ENCODE measurements around the gene PROSER2. TPM values are rescaled to one million over a fixed set of nuclear protein-coding genes. Genes with fewer than 3 reads are reported as not detected.

The PROSER2 gene
- total RNA-seq, 2 donors from 2014 or later, result 29.3 to 58.3 TPM

DNA sequence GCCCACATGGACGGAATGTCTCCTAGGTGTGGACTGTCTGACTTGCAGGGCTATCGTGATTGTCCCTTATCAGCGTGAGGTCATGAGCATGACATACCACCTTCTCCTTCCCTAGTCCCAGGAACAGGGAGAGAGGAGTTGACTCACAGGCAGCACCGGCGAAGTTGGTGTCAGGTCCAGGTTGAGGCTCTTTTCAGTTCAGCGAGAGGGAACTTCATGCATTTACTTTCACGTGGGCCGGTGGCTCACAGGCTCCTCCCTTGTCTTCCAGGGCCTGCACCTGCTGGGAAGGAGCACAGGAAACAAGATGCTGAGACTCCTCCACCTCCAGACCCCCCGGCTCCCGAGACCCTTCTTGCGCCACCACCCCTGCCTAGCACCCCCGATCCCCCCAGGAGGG lies 46.1 kb downstream of the PROSER2 start:
- intact Hi-C loops (cut with DNase I), result no loop called here
- ATAC-seq, result no peak
- Histone ChIP-seq H3K27ac (no peak overlapping the region), H3K9me3 (no peaks in the 10 kb centered on the region), H3K36me3 (replicated peaks in 1 of 2; ENCODE audit: insufficient read depth in 1 of 2, low read depth in 2 of 2) (peaks cover 0 to 2% of the 10 kb centered on the region in 2 donors), H3K4me3 (no peak overlapping the region), H3K27me3 (no peaks in the 10 kb centered on the region), H3K4me1 (peaks cover 2% of the 10 kb centered on the region)
- TF ChIP-seq, protein P1, sequence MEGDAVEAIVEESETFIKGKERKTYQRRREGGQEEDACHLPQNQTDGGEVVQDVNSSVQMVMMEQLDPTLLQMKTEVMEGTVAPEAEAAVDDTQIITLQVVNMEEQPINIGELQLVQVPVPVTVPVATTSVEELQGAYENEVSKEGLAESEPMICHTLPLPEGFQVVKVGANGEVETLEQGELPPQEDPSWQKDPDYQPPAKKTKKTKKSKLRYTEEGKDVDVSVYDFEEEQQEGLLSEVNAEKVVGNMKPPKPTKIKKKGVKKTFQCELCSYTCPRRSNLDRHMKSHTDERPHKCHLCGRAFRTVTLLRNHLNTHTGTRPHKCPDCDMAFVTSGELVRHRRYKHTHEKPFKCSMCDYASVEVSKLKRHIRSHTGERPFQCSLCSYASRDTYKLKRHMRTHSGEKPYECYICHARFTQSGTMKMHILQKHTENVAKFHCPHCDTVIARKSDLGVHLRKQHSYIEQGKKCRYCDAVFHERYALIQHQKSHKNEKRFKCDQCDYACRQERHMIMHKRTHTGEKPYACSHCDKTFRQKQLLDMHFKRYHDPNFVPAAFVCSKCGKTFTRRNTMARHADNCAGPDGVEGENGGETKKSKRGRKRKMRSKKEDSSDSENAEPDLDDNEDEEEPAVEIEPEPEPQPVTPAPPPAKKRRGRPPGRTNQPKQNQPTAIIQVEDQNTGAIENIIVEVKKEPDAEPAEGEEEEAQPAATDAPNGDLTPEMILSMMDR (IDR thresholded peaks at IDR 0.05), result no peak
- no peak for TF ChIP-seq POLR2A (IDR thresholded peaks at IDR 0.05)
- 88 to 92% methylated on average over 12 of the region's 12 CpGs for WGBS, 2 donors
- DNase-seq, result no peak

DNA sequence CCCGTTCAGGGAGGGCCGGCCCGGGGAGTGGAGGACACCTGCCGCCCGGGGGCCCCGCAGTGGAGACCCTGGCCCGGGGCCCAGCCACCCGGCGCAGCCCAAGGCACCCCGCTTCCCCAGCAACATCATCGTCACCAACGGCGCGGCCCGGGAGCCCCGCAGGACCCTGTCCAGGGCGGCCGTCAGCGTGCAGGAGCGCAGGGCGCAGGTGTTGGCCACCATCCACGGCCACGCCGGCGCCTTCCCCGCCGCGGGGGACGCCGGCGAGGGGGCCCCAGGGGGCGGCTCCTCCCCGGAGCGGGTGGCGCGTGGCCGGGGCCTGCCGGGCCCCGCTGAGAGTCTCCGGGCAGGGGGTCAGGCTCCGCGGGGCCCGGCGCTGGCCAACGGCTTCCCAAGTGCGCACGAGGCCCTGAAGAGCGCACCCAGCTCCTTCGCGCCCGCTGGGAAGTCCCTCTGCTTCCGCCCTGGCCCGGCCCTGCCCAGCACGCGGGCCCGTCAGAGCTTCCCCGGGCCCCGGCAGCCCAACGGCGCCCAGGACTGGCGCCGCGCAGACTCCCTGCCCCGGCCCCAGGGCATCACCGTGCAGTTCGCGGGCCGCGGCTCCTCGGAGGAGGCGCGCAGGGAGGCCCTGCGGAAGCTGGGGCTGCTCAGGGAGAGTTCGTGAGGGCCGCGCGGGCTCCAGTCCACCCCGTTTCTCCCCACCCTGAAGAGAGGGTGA lies 46.7 kb downstream of the PROSER2 start:
- TF ChIP-seq, protein P1 (IDR thresholded peaks at IDR 0.05), result no peak
- no peak for TF ChIP-seq POLR2A (IDR thresholded peaks at IDR 0.05)
- peaks cover 0 to 2% of the 10 kb centered on the region in 2 donors for H3K36me3 ChIP-seq (replicated peaks in 1 of 2; ENCODE audit: insufficient read depth in 1 of 2, low read depth in 2 of 2)
- ATAC-seq (no peak), DNase-seq (no peak)
- H3K9me3 ChIP-seq, result no peaks in the 10 kb centered on the region
- peaks cover 9% of the 10 kb centered on the region for H3K4me1 ChIP-seq
- H3K4me3 ChIP-seq, result no peak overlapping the region
- intact Hi-C loops (cut with DNase I), result no loop called here
- no peaks in the 10 kb centered on the region for H3K27me3 ChIP-seq
- 77% methylated on average over 59 of the region's 78 CpGs; no CpG with 5 or more reads in 1 of the 2 donors for WGBS, 2 donors
- no peak overlapping the region for H3K27ac ChIP-seq

DNA sequence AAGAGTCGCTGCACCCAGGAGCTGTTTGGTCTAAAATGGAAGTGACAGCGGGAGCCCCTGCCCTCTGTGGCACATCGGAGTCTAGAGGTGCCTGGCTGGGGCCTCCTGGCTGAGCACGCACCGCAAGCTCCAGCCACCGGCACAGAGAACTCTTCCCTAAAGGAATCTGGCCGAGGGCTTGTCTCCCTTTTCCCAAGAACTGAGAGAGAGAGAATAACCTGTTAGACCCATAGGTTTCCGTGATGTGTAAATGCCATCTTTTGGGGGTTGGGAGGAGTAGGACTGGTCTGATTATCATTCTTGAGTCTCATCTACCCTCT lies 47.3 kb downstream of the PROSER2 start:
- TF ChIP-seq, protein P1 (IDR thresholded peaks at IDR 0.05), result no peak
- TF ChIP-seq POLR2A (IDR thresholded peaks at IDR 0.05), result no peak
- Histone ChIP-seq H3K27ac (no peak overlapping the region), H3K4me1 (peaks cover 14% of the 10 kb centered on the region), H3K36me3 (replicated peaks in 1 of 2; ENCODE audit: insufficient read depth in 1 of 2, low read depth in 2 of 2) (peaks cover 0 to 2% of the 10 kb centered on the region in 2 donors), H3K9me3 (no peaks in the 10 kb centered on the region), H3K4me3 (no peak overlapping the region), H3K27me3 (no peaks in the 10 kb centered on the region)
- intact Hi-C loops (cut with DNase I), result no loop called here
- WGBS, 2 donors, result 88 to 95% methylated on average over 6 to 8 of the region's 8 CpGs
- no peak for ATAC-seq
- DNase-seq, result no peak

DNA sequence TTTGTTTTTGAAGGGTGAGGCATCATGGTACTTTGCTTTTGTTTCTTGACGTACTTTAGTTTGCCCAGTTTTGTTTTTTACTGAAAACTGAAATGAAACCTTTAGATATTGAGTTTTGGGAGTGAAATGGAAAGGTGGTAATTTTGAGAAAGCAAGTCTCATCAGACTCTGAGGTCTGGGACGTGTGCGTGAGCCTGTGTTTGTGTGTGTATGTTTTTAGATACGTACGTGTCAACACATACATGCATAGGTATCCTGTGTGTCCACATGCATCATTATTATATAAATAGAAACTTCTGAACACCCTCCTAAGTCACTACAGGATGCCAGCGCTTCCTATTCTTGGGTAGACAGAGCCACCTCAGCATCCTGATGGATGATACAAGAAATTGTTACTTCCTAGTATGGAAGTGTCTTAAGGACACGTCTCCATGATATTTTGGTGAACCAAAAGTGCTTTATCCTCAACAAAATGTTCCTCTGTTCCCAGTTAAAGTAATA lies 47.8 kb downstream of the PROSER2 start:
- Histone ChIP-seq H3K36me3 (replicated peaks in 1 of 2; ENCODE audit: insufficient read depth in 1 of 2, low read depth in 2 of 2) (peaks cover 0 to 2% of the 10 kb centered on the region in 2 donors), H3K27ac (no peak overlapping the region), H3K27me3 (no peaks in the 10 kb centered on the region), H3K4me3 (no peak overlapping the region), H3K4me1 (peaks cover 20% of the 10 kb centered on the region), H3K9me3 (no peaks in the 10 kb centered on the region)
- ATAC-seq, result no peak
- TF ChIP-seq, protein P1 (IDR thresholded peaks at IDR 0.05), result no peak
- no peak for TF ChIP-seq POLR2A (IDR thresholded peaks at IDR 0.05)
- no peak for DNase-seq
- WGBS, 2 donors, result 87 to 92% methylated on average over 7 of the region's 7 CpGs
- intact Hi-C loops (cut with DNase I), result no loop called here

DNA sequence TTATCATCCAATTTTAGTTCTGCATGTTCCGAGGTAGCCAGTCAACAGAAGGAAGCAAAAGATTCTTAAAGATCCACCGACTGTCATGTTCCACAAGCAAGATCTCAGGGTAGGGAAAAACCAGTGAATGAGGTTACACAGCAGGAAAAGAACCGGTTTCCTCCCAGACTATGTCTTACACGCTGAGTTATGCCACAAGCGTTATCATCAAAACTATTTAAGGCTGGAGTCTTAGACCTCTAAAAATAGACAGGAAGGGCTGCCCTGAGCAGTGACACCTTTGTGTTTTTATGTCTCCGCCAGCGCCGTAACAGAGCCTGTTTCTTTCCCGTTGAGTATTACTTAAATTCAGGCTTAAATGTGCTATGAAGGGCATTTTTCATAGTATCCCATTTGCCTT lies 48.3 kb downstream of the PROSER2 start:
- ATAC-seq (no peak), DNase-seq (no peak)
- no peaks in the 10 kb centered on the region for H3K9me3 ChIP-seq
- no peak overlapping the region for H3K4me3 ChIP-seq
- H3K27me3 ChIP-seq, result no peaks in the 10 kb centered on the region
- 61 to 82% methylated on average over 9 of the region's 9 CpGs for WGBS, 2 donors
- intact Hi-C loops (cut with DNase I), result no loop called here
- TF ChIP-seq, protein P1 (IDR thresholded peaks at IDR 0.05), result no peak
- TF ChIP-seq POLR2A (IDR thresholded peaks at IDR 0.05), result no peak
- H3K4me1 ChIP-seq, result peaks cover 25% of the 10 kb centered on the region
- no peak overlapping the region for H3K27ac ChIP-seq
- H3K36me3 ChIP-seq (replicated peaks in 1 of 2; ENCODE audit: insufficient read depth in 1 of 2, low read depth in 2 of 2), result peaks cover 0 to 2% of the 10 kb centered on the region in 2 donors

All from body of pancreas (tissue), 4 donors.